Stimulated activated CD4-positive, alpha-beta T cell treated with anti-CD3 and anti-CD28 coated beads, Interleukin-15, amount 100 ng/mL, for 48 hours (primary cell): ENCODE measurements around the gene CRTAP.
"Not testable (repeated sequence)": the region's sequence is repeated elsewhere in the genome, so short reads cannot be mapped to it uniquely, and the experiment has no call there.

Source experiments
- DNase-seq, 2 donors: peaks; one replicate each; pipeline ENCODE4 v3.0.0-alpha.2; 2020; ENCODE audit warnings: low read depth in 2 of 2

The CRTAP gene

DNA sequence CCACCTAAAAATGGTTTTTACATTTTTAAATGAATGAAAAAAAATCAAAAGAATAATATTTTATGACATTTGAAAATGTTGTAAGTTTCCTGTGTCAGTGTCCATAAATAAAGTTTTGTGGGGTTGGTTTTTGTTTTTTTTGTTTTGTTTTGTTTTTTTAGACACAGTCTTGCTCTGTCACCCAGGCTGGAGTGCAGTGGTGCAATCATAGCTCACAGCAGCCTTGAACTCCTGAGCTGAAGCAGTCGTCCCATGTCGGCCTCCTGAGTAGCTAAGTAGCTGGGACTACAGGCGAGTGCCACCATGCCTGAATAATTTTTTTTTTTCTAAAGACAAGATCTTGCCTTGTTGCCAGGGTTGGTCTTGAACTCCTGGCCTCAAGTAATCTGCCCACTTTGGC, 14.1 kb upstream of the CRTAP start:
- DNase-seq = no peak

DNA sequence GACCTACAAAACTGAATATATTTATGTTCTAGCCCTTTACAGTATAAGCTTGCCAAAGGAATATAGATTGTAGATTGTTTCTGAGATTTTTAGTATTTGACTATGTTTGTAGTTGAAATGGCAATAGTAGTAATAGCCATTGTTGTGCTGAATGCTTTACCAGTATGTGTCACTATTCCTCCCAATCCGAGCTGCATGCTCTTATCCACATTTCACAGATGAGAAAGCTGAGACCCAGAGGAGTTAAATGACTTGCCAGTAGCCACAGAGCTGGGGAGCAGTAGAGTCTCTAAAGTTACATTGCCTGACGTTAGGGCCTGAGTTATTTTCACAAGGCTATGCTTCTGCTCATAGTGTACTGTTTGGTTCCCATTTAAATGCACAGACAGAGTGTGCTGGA, 13.6 kb upstream of the CRTAP start:
- DNase-seq = no peak

DNA sequence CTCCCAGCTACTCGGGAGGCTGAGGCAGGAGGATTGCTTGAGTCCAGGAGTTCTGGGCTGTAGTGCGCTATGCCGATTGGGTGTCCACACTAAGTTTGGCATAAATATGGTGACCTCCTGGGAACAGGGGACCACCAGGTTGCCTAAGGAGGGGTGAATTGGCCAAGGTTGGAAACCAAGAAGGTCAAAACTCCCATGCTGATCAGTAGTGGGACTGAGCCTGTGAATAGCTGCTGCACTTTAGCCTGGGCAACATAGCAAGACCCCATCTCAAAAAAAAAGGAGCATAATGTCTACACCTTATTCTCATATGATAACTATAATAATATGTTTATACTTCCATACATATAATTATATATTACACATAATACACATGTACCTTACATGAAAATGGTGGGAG, 10.8 kb upstream of the CRTAP start:
- DNase-seq = no peak

DNA sequence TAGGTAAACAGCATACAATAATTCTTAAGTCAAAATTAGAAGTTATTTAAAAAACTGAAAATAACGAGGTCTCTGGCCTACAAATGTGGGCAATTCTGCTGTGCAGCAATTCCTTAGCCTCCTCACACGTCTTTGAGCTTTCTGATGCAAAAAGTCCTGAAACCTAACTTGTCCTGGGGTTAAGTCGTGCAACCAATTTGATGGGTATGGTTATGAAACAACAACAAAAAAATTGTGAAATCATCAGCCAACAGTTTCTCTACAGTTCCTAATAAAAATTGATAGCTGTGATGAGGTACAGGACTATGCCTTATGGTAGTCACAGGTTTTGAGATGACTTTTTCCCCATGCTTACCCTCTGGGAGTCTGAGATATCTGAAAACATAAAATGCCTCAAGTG, 10.3 kb upstream of the CRTAP start:
- DNase-seq = no peak

DNA sequence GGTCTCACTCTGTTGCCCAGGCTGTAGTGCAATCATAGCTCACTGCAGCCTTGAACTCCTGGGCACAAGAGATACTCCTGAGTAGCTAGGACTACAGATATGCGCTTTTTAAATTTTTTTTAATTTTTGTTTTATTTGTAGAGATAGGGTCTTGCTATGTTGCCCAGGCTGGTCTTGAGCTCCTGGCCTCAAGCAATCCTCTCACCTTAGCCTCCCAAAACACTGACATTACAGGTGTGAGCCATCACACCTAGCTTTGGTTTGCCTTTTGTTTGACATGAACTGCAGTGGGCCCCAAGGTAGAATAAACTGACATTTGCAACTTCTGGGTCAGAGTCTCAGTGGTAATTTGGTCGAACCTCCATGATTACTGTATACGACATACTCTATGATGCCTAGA, 9.0 kb upstream of the CRTAP start:
- DNase-seq = no peak

DNA sequence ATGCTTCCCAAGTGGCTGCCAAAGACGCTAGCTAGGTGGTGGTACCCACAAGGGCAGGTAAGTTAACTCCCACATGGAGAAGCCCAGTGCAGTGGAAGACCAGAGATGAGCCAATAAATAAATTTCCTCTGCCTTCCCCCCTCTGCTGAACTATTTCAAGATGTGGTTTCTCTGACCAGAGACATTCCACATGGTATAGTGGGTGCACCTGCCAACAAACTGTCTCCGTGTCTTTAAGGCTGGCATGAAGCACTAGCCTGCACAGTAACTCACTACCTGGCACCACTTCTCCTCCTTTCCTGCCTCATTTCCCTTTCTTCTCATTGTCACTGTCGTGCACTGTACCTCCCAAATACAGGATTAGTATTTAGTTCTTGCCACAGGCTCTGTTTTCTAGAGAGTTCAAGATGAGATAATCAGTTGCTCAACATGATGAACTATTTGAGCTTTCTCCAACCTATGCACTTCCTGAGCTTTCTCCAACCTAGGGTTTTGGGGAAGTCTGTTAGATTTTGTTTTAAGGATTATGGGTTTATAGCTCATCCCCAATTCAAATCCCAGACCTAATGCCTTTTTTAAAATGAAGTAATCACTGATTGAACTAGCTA, 8.4 kb upstream of the CRTAP start:
- DNase-seq = no peak

DNA sequence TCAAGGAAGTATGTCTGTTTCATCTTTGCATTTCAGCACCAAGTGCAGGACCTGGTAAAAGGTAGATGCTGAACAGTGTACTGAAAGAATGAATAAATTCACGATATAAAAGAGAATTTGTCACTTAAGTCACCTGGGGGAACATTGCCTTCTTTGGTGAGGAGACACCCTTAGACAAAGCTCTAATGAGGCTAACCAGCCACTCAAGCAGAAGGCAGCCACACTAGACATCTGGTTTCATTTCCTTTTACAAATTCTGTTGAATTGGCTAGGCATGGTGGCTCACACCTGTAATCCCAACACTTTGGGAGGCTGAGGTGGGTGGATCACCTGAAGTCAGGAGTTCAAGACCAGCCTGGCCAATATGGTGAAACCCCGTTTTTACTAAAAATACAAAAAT, 7.0 kb upstream of the CRTAP start:
- DNase-seq = not testable (repeated sequence)

DNA sequence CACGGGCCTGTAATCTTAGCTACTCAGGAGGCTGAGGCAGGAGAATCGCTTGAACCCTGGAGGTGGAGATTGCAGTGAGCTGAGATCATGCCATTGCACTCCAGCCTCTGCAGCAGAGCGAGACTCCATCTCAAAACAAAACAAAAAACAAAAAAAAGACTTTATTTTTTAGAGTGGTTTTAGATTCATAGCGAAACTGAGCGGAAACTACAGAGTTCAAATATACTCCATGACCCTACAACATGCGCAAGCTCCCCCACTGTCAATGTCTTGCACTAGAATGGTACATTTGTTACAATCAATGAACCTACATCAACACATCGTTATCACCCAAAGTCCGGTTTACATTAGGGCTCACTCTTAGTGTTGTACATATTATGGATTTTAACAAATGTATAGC, 2.2 kb upstream of the CRTAP start:
- DNase-seq = no peak

DNA sequence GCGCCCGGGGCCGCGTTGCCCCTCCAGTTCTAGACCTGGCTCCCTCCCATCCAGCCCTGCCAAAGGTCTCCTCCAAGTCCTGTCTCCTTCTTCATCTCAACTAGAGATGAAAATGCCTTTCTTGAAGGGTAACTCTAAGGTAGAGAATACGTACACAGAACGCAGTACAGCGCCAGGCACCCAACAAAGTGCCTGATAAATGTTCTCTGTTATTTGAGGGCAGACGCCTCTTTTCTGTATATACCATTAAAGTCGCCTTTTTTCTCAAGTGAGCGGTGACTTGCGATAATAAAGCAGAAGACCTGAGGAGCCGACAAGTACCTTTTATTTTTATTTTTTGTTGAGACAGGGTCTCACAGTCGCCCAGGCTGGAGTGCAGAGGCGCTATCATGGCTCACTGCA, 809 bp downstream of the CRTAP start:
- no peak for DNase-seq

DNA sequence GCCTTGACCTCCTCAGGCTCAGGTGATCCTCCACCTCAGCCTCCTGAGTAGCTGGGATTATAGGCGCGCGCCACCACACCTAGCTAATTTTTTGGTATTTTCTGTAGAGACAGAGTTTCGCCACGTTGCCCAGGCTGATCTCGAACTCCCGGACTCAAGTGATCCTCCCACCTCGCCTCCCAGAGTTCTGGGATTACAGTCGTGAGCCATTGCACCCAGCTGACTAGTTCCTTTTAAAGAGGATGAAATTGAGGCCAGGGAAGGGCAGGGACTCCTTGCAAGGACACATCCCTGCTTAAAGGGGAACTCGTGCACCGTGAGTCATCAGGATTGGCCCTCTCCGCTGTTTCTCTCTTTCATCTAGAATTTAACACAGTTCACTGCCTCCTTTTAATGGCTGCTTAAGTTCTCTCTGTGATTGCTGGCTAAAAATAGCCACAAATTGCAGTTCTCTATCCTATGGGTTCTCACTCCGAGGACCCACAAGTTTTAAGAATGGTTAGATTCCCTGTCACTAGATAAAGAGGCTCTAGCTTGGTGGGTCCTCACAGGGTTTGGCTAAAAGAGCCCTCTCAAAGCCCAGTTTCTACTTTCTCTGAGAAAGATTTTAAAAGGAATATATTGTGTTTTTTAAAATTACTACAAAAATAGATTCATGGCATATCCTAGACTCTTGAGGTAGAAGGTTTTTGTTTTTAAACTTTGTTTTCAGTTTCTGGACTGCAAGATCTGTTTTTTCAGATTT, 1.4 kb downstream of the CRTAP start:
- DNase-seq = no peak

DNA sequence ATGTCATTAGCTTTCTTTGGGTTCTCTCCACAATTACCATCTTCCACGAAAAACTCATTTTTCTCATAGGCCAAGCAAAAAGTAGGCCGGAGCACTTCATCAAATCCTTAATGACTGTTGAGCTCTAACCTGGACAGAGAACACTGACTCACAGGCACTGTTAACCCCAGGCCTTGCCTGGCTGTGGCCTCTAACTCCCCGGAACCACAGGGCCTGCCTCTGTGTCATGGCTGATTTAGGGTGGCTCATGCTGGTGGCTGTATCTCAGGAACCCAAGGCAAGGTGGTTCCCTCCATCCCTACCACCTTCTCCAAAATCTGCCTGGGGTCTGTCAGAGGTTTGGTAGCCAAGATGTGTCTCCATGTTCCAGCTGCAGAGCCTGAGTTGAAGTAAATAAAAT, 3.6 kb downstream of the CRTAP start:
- no peak for DNase-seq

DNA sequence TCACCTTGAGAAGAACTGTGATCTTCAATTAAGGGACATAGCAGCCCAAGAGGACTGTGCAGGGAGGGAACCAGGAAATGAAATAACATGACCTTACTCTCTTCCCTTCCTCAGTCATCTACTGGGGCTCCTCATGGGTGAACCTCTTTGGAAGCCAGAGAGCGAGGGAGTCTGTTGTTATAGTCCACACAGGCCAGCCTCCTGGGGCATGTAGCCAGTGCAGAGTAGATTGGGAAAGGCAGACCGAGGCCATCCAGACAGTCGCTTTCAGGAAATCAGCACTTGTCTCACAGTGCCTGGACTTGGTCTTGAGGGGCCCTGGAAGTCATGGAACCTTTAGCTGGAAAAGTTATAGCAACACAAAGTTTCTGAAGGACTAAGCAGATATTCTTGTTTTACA, 6.1 kb downstream of the CRTAP start:
- no peak for DNase-seq

DNA sequence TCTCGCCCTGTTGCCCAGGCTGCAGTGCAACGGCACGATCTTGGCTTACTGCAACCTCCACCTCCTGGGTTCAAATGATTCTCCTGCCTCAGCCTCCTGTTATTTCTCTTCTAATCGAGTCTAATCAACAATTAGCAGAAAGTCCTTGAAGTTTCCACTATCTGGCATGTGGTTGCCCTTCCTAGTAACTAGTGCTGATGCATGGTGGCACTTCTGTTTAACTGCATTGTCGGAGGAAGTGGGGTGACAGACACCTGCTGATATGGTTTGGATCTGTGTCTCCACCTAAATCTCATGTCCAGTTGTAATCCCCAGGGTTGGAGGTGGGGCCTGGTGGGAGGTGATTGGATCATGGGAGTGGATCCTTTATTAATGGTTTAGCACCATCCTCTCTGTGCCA, 9.2 kb downstream of the CRTAP start:
- no peak for DNase-seq

DNA sequence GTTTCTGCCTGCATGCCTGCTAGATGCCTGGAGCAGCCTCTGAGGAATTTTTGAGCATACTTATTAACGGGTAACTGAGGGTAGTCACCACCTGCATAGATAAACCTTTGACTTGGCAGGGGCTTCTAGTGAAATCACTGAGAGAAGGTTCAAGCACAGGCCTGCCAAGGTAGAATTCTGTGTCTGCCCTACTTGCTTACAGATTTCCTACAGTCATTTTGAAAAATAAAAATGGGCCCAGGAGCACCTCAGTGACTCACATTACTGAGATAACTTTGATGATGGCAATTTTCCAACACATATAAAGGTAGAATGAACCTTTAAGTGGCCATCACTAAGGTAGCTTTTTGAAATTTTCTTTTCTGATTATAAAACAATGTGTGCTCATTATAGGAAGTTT, 10.8 kb downstream of the CRTAP start:
- no peak for DNase-seq

DNA sequence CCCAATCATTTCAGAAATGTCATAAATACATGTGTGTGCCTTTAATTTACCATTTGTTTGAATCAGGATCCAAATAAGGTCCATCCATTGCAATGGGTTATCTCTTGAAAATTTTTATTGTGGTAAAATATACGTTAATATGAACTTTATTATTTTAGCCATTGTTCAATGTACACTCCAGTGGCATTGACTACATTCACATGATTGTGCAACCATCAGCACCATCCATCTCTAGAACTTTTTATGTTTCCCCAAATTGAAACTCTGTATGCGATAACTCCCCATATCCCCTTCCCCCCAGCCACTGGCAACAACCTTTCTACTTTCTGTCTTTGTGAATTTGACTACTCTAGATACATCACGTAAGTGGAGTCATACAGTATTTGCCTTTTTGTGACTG, 12.0 kb downstream of the CRTAP start:
- no peak for DNase-seq

DNA sequence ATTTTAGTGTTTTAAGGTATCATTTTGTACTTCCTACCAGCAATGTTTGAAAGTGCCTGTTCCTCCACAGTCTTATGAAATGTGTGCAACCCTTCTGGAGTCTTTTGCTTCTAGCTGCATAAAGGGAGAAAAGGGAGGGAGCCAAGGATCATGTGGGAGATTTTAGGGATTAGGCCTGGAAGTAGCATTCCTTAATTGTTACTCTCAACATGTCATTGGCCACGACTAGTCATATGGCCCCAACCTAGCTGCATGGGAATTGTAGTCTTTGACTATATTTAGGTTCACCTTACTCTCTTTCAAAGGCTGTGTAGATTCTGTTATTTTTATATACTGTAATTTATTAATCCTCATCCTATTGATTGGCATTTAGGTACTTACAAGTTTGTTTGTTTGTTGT, 14.9 kb downstream of the CRTAP start:
- DNase-seq = no peak

DNA sequence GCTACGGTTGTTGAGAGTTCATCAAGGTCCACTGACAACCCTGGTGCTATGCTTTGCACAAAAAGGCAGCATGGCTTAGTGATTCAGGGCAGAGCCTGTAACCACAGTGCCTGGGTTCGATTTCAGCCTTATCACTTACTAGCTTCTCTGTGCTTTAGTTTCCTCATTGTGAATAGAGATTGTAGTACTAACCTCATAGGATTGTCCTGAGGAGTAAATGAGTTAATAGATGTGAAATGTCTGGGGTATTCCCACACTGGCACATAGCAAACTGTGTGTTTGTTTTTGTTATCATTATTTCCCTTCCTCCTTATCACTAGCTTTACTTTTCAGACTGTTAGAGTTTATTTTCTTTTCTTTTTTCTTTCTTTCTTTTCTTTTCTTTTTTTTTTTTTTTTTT, 16.3 kb downstream of the CRTAP start:
- no peak for DNase-seq

DNA sequence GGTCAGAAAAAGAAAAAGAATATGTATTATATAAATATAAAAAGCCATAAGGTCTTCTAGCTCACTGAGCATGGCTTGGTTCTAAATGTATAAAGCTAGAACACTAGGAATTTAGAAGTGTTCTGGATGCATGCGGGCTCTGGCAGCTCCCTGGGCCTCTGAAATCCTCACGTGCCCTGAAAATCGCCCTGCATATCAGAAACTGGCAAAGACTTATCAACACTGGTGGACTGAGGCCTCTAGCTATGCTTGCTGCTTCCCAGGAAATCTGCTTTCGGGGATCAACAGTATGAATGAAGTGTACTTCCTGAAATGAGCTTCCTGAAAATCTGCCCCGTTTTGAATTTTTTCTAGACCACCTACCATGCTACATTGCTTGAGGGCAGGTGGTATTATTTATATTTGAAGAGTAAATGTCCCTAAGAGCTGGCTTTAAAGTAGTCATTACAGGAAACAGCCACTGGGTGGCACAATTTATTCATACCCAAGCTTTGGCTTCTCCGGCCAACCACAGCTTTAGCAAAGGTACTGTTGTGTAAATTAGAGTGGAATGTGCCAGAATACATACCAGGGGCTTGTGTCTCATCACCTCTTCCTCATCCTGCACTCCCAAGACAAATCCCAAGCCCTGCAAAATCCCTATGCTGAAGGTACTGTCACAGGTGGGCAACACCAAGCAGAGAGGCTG, 17.7 kb downstream of the CRTAP start:
- peak in 1 of 2 donors; percentile 19 for DNase-seq

DNA sequence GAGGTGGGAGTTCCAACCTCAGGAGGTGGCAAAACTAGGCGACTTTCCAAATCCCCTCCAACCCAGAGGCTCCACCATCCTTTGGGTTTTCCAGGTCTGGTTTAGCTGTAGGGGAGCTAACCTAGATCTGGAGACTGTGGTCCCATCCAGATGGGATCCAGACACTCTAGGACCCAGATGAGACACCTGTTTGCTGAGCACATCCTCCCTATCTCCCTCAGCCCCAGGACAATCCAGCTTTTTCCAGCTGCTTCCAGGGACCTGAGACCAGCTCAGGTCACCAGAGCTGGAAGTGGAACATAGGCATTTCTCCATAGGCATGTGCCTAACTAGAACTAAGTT, 18.2 kb downstream of the CRTAP start:
- no peak for DNase-seq

DNA sequence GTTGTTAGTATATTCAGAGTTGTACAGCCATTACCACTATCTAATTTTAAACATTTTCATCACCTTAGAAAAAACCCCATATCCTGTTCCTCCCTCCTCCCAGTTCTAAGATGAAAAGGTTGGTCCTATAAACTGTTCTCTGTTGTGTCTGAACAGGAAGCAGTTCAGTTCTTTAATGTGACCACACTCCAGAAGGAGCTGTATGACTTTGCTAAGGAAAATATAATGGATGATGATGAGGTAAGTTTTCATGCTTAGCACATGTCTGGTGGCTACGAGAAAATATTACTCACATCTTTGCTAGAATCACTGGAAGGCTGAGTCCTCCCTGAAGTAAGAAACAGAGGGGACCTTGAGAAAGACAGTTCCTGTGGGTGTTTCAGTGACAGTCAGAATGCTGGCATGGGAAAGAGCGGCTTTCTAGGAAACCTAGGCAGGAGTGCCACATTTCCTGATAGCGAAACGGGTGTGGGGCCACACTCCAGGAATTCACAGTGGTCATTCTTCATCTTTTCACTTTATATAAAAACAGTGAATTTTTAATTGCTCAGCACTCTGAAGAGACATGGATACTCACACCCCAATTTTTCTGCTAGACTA, 20.3 kb downstream of the CRTAP start:
- no peak for DNase-seq

DNA sequence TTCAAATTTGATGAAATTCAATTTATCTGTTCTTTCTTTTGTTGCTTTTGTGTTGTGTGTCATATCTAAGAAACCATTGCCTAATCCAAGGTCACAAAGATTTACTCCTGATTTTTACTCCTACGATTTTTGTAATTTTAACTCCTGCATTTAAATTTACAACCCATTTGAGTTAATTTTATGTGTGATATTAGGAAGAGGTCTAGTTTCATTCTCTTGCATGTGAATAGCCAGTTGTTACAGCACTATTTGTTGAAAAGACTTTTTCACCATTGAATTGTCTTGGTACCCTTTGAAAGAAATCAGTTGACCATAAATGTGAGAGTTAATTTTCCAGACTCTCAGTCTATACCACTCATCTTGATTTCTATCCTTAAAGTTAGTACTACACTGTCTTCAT, 23.9 kb downstream of the CRTAP start:
- no peak for DNase-seq

DNA sequence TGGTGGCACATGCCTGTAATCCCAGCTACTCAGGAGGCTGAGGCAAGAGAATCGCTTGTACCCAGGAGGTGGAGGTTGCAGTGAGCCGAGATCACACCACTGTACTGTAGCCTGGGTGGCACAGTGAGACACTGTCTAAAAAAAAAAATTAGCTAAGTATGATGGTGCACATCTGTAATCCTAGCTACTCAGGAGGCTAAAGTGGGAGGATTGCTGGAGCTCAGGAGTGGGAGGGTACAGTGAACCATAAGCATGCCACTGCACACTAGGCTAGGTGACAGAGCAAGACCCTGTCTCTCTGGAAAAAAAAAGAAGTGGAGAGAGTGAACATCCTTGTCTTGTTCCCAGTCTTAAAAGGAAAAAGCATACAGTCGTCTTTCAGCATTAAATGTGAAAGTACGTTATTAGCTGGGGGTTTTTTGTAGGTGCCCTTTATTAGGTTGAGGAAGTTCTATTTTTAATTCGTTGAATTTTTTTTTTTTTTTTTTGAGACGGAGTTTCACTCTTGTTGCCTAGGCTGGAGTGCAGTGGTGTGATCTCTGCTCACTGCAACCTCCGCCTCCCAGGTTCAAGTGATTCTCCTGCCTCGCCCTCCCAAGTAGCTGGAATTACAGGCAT, 25.3 kb downstream of the CRTAP start:
- not testable (repeated sequence) for DNase-seq

DNA sequence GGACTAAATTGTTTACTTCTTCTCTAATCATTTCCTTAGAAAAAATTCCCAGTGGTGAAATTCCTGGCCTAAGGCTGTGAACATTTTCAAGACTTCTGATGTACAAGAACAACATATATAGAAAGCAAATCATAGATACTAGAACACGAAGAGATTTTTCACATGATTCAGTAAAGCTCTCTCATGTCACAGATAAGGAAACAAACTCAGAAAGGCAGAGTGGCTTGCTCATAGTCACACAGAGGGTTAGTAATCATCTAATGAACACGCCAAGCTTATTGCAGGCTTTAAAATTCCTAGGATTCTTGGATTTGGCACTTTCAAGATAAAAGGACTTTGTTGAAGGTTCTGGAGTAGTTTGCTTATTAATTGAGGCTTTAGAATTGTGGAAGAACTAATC, 26.2 kb downstream of the CRTAP start:
- no peak for DNase-seq
